Measurements from ENCODE around the gene FBXW11. TPM values are rescaled to one million over a fixed set of nuclear protein-coding genes. Genes with fewer than 3 reads are reported as not detected.

The FBXW11 gene
- total RNA-seq, 4 donors from 2014 or later, result 35.9 to 111 (median 63.7) TPM

DNA sequence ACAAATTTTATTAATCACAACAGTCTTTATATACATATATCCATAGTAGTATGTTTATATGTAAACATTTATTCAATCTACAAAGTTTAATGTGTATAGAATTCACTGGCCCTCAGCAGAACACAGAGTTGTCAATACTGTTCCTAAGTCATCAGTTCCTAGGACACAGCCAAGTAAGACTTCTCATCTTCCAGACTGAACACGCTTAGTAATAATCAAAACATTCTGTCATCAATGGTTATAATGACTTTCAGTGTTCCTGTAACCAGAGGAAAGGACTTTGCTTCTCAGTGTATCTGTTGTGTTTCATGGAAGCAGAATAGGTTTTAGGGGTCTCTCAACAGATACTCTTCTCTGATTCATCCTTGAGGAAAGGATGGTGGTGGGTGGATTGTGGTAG is 138.7 kb downstream of the FBXW11 start:
- Histone ChIP-seq H3K36me3 (no peaks in the 10 kb centered on the region), H3K4me1 (no peaks in the 10 kb centered on the region), H3K9me3 (no peaks in the 10 kb centered on the region), H3K4me3 (no peak overlapping the region), H3K27me3 (no peaks in the 10 kb centered on the region), H3K27ac (no peak overlapping the region)
- TF ChIP-seq POLR2A (IDR thresholded peaks at IDR 0.05), result no peak
- TF ChIP-seq, protein P1, sequence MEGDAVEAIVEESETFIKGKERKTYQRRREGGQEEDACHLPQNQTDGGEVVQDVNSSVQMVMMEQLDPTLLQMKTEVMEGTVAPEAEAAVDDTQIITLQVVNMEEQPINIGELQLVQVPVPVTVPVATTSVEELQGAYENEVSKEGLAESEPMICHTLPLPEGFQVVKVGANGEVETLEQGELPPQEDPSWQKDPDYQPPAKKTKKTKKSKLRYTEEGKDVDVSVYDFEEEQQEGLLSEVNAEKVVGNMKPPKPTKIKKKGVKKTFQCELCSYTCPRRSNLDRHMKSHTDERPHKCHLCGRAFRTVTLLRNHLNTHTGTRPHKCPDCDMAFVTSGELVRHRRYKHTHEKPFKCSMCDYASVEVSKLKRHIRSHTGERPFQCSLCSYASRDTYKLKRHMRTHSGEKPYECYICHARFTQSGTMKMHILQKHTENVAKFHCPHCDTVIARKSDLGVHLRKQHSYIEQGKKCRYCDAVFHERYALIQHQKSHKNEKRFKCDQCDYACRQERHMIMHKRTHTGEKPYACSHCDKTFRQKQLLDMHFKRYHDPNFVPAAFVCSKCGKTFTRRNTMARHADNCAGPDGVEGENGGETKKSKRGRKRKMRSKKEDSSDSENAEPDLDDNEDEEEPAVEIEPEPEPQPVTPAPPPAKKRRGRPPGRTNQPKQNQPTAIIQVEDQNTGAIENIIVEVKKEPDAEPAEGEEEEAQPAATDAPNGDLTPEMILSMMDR (IDR thresholded peaks at IDR 0.05), result no peak
- intact Hi-C loops (cut with DNase I; ENCODE audit: low total_unique reads), result no loop called here
- DNase-seq, result no peak

DNA sequence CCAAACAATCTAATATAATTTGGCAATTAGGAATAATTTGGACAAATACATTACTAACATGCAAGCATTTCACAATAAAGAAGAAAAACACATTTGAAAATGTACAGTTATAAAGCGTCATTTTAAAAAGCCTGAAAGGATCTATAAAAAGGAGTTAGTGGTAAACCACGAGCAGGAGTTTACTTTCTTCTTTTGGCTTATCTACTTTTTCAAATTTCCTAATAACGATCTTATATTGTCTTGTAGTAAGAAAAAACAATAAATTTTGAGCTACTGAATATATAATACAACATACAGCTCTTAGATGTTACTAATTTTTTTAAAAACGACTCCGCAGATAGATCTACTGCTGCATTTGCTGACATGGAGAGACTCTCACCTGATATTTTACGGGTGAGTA is 141.0 kb downstream of the FBXW11 start:
- Histone ChIP-seq H3K27me3 (no peaks in the 10 kb centered on the region), H3K4me3 (no peak overlapping the region), H3K4me1 (no peaks in the 10 kb centered on the region), H3K27ac (no peak overlapping the region), H3K36me3 (no peaks in the 10 kb centered on the region), H3K9me3 (no peaks in the 10 kb centered on the region)
- DNase-seq, result no peak
- no peak for TF ChIP-seq POLR2A (IDR thresholded peaks at IDR 0.05)
- TF ChIP-seq, protein P1 (IDR thresholded peaks at IDR 0.05), result no peak
- intact Hi-C loops (cut with DNase I; ENCODE audit: low total_unique reads), result no loop called here

DNA sequence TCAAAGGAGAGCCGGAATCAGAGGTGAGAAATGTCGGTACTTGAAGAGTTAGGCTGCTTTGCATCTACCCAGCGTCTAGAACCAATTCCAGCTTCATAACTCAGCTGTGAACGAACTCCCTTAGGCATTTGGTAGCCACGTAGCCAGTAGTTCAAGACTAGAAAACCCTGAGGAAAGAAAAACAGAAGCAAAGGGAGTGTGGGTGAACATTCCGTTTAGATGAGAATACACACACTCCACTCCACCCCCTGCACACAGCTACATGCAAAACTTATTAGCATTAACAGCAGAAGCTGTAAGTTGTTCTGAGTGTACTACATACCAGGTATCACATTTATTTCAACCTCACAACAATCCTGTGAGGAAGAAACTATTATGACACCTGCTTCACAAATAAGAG is 142.5 kb downstream of the FBXW11 start:
- H3K4me1 ChIP-seq, result no peaks in the 10 kb centered on the region
- intact Hi-C loops (cut with DNase I; ENCODE audit: low total_unique reads), result no loop called here
- DNase-seq, result no peak
- no peaks in the 10 kb centered on the region for H3K36me3 ChIP-seq
- no peaks in the 10 kb centered on the region for H3K27me3 ChIP-seq
- no peak for TF ChIP-seq POLR2A (IDR thresholded peaks at IDR 0.05)
- TF ChIP-seq, protein P1 (IDR thresholded peaks at IDR 0.05), result no peak
- peak overlapping the region in 1 of 2 donors; percentile 48 for H3K27ac ChIP-seq
- H3K9me3 ChIP-seq, result no peaks in the 10 kb centered on the region
- no peak overlapping the region for H3K4me3 ChIP-seq

DNA sequence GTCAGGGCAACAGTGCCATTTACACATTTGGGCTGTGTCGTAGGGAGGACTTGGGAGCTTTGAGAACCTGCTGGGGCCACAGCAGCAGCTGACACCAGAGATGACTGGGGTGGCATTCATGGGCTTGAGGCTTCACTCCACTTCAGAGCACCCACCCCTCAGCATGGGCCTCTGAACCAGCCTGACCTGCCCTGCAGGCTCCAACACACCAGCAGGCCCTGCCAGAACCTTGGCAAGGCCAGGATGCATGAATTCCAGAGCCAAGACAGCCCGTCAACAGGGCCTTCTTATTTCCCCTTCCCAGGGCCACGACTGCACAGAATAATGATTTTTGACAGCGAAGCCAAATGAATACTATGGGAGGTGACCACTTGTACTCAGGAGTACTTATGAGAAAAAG is 143.8 kb downstream of the FBXW11 start:
- Histone ChIP-seq H3K27me3 (no peaks in the 10 kb centered on the region), H3K9me3 (no peaks in the 10 kb centered on the region), H3K4me3 (no peak overlapping the region), H3K27ac (no peak overlapping the region), H3K4me1 (no peaks in the 10 kb centered on the region), H3K36me3 (no peaks in the 10 kb centered on the region)
- TF ChIP-seq POLR2A (IDR thresholded peaks at IDR 0.05), result no peak
- TF ChIP-seq, protein P1 (IDR thresholded peaks at IDR 0.05), result no peak
- intact Hi-C loops (cut with DNase I; ENCODE audit: low total_unique reads), result no loop called here
- DNase-seq, result no peak

DNA sequence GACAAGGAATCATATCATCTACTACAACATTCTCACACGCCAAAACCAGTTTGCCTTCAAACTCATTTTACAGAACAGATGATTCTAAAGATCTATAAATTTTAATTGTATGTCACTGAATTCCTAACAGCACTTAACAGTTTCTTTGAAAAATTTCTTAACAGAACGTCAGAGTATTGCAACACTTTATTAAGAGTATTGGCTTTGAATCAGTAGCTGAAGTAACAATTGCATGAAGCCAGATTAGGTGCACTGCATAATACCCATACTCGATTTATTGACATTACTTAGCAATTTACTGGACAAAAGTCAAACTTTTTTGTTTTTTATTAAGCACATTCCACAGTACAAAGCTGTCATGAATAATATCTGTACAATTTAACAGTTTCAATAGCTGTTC is 145.1 kb downstream of the FBXW11 start:
- Histone ChIP-seq H3K4me3 (no peak overlapping the region), H3K27me3 (no peaks in the 10 kb centered on the region), H3K27ac (no peak overlapping the region), H3K4me1 (no peaks in the 10 kb centered on the region), H3K9me3 (no peaks in the 10 kb centered on the region), H3K36me3 (no peaks in the 10 kb centered on the region)
- TF ChIP-seq, protein P1 (IDR thresholded peaks at IDR 0.05), result no peak
- no peak for TF ChIP-seq POLR2A (IDR thresholded peaks at IDR 0.05)
- intact Hi-C loops (cut with DNase I; ENCODE audit: low total_unique reads), result no loop called here
- DNase-seq, result no peak
